Activated CD4-positive, alpha-beta T cell treated with anti-CD3 and anti-CD28 coated beads for 36 hours (primary cell): ENCODE results near the gene E2F6. TPM values are rescaled to one million over a fixed set of nuclear protein-coding genes. Genes with fewer than 3 reads are reported as not detected.

ENCODE experiments used
- ATAC-seq: fragments of 200-7000 bp; cut with Tn5 transposase; one replicate; pipeline ENCODE4 v1.10.0; 2021; ENCODE audit warnings: mild to moderate bottlenecking, moderate library complexity
- CTCF ChIA-PET: fragments of 350-600 bp; sonication (Branson Sonifier 250); formaldehyde crosslinking; loops from one replicate; lab custom pipeline; 2021; ENCODE audit warnings: antibody characterized with exemption; lab: Charles Lee
- POLR2A ChIA-PET: fragments of 350-600 bp; sonication (Branson Sonifier 250); formaldehyde crosslinking; loops from one replicate; lab custom pipeline; 2021; ENCODE audit warnings: antibody characterized with exemption, inconsistent platforms; lab: Charles Lee
- DNase-seq: peaks from one replicate; pipeline ENCODE4 v3.0.0-alpha.2; 2020
- H3K27ac Mint-ChIP-seq: one replicate; pipeline ENCODE4 v1.8.0; 2021; ENCODE audit warnings: mixed read lengths
- H3K27me3 Mint-ChIP-seq: one replicate; pipeline ENCODE4 v1.8.0; 2021; ENCODE audit warnings: mixed read lengths
- H3K36me3 Mint-ChIP-seq: one replicate; pipeline ENCODE4 v1.8.0; 2021; ENCODE audit warnings: low read depth, mixed read lengths
- H3K4me1 Mint-ChIP-seq: one replicate; pipeline ENCODE4 v1.8.0; 2021; ENCODE audit warnings: mixed read lengths
- H3K4me3 Mint-ChIP-seq: one replicate; pipeline ENCODE4 v1.8.0; 2021; ENCODE audit warnings: mild to moderate bottlenecking, moderate library complexity, mixed read lengths
- H3K9me3 Mint-ChIP-seq: one replicate; pipeline ENCODE4 v1.8.0; 2021; ENCODE audit warnings: low read depth, mixed read lengths
- intact Hi-C, 2 experiments: fragments of 100-400 bp; cut with DNase I in 1 of 2; cut with micrococcal nuclease in 1 of 2; formaldehyde crosslinking; loops; one replicate each; pipeline versions ENCODE4 v1.14.2 to v1.15.1; 2022 to 2024; cut with DNase I, micrococcal nuclease
- total RNA-seq, 2 experiments: library from RNA; stranded (reverse); gene quantifications; one replicate each; pipeline ENCODE4 v1.2.3, GENCODE V29; 2021

The E2F6 gene
- total RNA-seq, 2 experiments from 2014 or later, result 7.2 to 10.6 TPM

- no peak for DNase-seq
- ATAC-seq, result no peak
- intact Hi-C loops, result loop anchor here (1.0 to 5.0 kb wide), 3 partner anchors 105 to 203 kb away; no protein-coding TSS in a partner anchor
- Mint-ChIP-seq H3K27me3 (peaks cover 36% of the 10 kb centered on the region), H3K4me1 (peaks cover 8% of the 10 kb centered on the region), H3K36me3 (peaks cover 2% of the 10 kb centered on the region), H3K9me3 (no peaks in the 10 kb centered on the region), H3K27ac (no peak overlapping the region), H3K4me3 (no peak overlapping the region)
- ChIA-PET CTCF (interaction anchor here (0.6 to 5.8 kb wide), 9 partner anchors 10 to 1665 kb away, joined by 3 to 133 read pairs (median 4); a partner anchor contains a TSS), POLR2A (no interaction called here)
Measured at GRCh38 chr2:11478899-11479605, 13.1 kb upstream of the E2F6 start.

- Mint-ChIP-seq H3K9me3 (no peaks in the 10 kb centered on the region), H3K27me3 (peaks cover 27% of the 10 kb centered on the region), H3K27ac (no peak overlapping the region), H3K4me3 (no peak overlapping the region), H3K36me3 (peaks cover under 1% of the 10 kb centered on the region), H3K4me1 (peaks cover under 1% of the 10 kb centered on the region)
- ChIA-PET CTCF (interaction anchor here (0.6 to 5.8 kb wide), 14 partner anchors 8 to 613 kb away, joined by 3 to 133 read pairs (median 4); no protein-coding TSS in a partner anchor), POLR2A (no interaction called here)
- DNase-seq (peak; percentile 93), ATAC-seq (peak; percentile 68)
- intact Hi-C loops, result loop anchor here (1.0 to 5.0 kb wide), 3 partner anchors 106 to 204 kb away; no protein-coding TSS in a partner anchor
Measured at GRCh38 chr2:11477994-11478393, 12.0 kb upstream of the E2F6 start.

GRCh38 chr2:11473659-11474433 is 7.9 kb upstream of the E2F6 start:
- POLR2A ChIA-PET, result no interaction called here
- H3K4me1 Mint-ChIP-seq, result no peaks in the 10 kb centered on the region
- DNase-seq (no peak), ATAC-seq (no peak)
- CTCF ChIA-PET, result interaction anchor here (1.2 to 1.7 kb wide), 3 partner anchors 108 to 125 kb away, joined by 3 to 10 read pairs (median 8); no protein-coding TSS in a partner anchor
- peaks cover 2% of the 10 kb centered on the region for H3K27me3 Mint-ChIP-seq
- intact Hi-C loops, result no loop called here
- H3K27ac Mint-ChIP-seq, result no peak overlapping the region
- H3K4me3 Mint-ChIP-seq, result no peak overlapping the region
- H3K36me3 Mint-ChIP-seq, result peaks cover 2% of the 10 kb centered on the region
- H3K9me3 Mint-ChIP-seq, result no peaks in the 10 kb centered on the region

GRCh38 chr2:11467749-11468148 is 1.8 kb upstream of the E2F6 start:
- no peak overlapping the region for H3K4me3 Mint-ChIP-seq
- H3K27me3 Mint-ChIP-seq, result no peaks in the 10 kb centered on the region
- intact Hi-C loops, result loop anchor here (5.0 kb wide), 6 partner anchors 125 to 1020 kb away; partner anchors contain the start of genes LPIN1 (in 1 of the 2), ODC1 (in 1 of the 2), PDIA6 (in 1 of the 2) and ROCK2 (in 1 of the 2)
- H3K36me3 Mint-ChIP-seq, result peaks cover 19% of the 10 kb centered on the region
- DNase-seq, result no peak
- no peak overlapping the region for H3K27ac Mint-ChIP-seq
- ChIA-PET CTCF (no interaction called here), POLR2A (no interaction called here)
- no peaks in the 10 kb centered on the region for H3K9me3 Mint-ChIP-seq
- peaks cover 28% of the 10 kb centered on the region for H3K4me1 Mint-ChIP-seq
- ATAC-seq, result no peak

- ATAC-seq, result no peak
- intact Hi-C loops, result loop anchor here (5.0 kb wide), 6 partner anchors 125 to 1020 kb away; partner anchors contain the start of genes LPIN1 (in 1 of the 2), ODC1 (in 1 of the 2), PDIA6 (in 1 of the 2) and ROCK2 (in 1 of the 2)
- H3K4me1 Mint-ChIP-seq, result peaks cover 33% of the 10 kb centered on the region
- H3K27me3 Mint-ChIP-seq, result no peaks in the 10 kb centered on the region
- DNase-seq, result no peak
- H3K27ac Mint-ChIP-seq, result no peak overlapping the region
- ChIA-PET POLR2A (interaction anchor here (0.6 kb wide), 1 partner anchor 313 kb away, joined by 6 read pairs; no protein-coding TSS in a partner anchor), CTCF (interaction anchor here (0.8 to 1.2 kb wide), 3 partner anchors 9 to 334 kb away, joined by 4 read pairs; a partner anchor contains a TSS)
- H3K9me3 Mint-ChIP-seq, result no peaks in the 10 kb centered on the region
- H3K4me3 Mint-ChIP-seq, result peak overlapping the region; percentile 81
- peaks cover 24% of the 10 kb centered on the region for H3K36me3 Mint-ChIP-seq
Measured at GRCh38 chr2:11467129-11467649, 1.2 kb upstream of the E2F6 start.

GRCh38 chr2:11466307-11467128 is 557 bp upstream of the E2F6 start:
- peak; percentile 24 for DNase-seq
- peak; percentile 31 for ATAC-seq
- Mint-ChIP-seq H3K4me3 (peak overlapping the region; percentile 81), H3K27ac (peak overlapping the region; percentile 88), H3K36me3 (peaks cover 23% of the 10 kb centered on the region), H3K27me3 (no peaks in the 10 kb centered on the region), H3K9me3 (no peaks in the 10 kb centered on the region), H3K4me1 (peaks cover 33% of the 10 kb centered on the region)
- intact Hi-C loops, result loop anchor here (1.0 to 5.0 kb wide), 8 partner anchors 118 to 1019 kb away; partner anchors contain the start of genes LPIN1 (in 1 of the 2), ODC1 (in 1 of the 2), PDIA6 (in 1 of the 2) and ROCK2 (in 1 of the 2)
- POLR2A ChIA-PET, result interaction anchor here (0.6 kb wide), 4 partner anchors 20 to 313 kb away, joined by 3 to 6 read pairs (median 3); no protein-coding TSS in a partner anchor
- CTCF ChIA-PET, result interaction anchor here (0.8 to 1.6 kb wide), 5 partner anchors 10 to 333 kb away, joined by 3 to 9 read pairs (median 4); a partner anchor contains a TSS

- intact Hi-C loops, result loop anchor here (1.0 to 5.0 kb wide), 7 partner anchors 123 to 1018 kb away; partner anchors contain the start of genes LPIN1 (in 1 of the 2), ODC1 (in 1 of the 2), PDIA6 (in 1 of the 2) and ROCK2 (in 1 of the 2)
- no peak for ATAC-seq
- Mint-ChIP-seq H3K27ac (peak overlapping the region; percentile 92), H3K9me3 (no peaks in the 10 kb centered on the region), H3K36me3 (peaks cover 22% of the 10 kb centered on the region), H3K4me3 (peak overlapping the region; percentile 81), H3K27me3 (no peaks in the 10 kb centered on the region), H3K4me1 (peaks cover 33% of the 10 kb centered on the region)
- POLR2A ChIA-PET, result no interaction called here
- no peak for DNase-seq
- CTCF ChIA-PET, result interaction anchor here (0.6 to 1.8 kb wide), 8 partner anchors 13 to 555 kb away, joined by 3 to 9 read pairs (median 3); a partner anchor contains a TSS
Measured at GRCh38 chr2:11465110-11465484, 864 bp downstream of the E2F6 start.

GRCh38 chr2:11459816-11460215 is 6.1 kb downstream of the E2F6 start:
- Mint-ChIP-seq H3K9me3 (no peaks in the 10 kb centered on the region), H3K4me3 (no peak overlapping the region), H3K4me1 (peaks cover 54% of the 10 kb centered on the region), H3K27ac (no peak overlapping the region), H3K36me3 (peaks cover 32% of the 10 kb centered on the region), H3K27me3 (no peaks in the 10 kb centered on the region)
- no peak for DNase-seq
- intact Hi-C loops, result no loop called here
- POLR2A ChIA-PET, result no interaction called here
- CTCF ChIA-PET, result interaction anchor here (0.7 to 0.9 kb wide), 3 partner anchors 133 to 521 kb away, joined by 3 read pairs; a partner anchor contains a TSS
- no peak for ATAC-seq

GRCh38 chr2:11458753-11459152 is 7.2 kb downstream of the E2F6 start:
- intact Hi-C loops, result no loop called here
- Mint-ChIP-seq H3K27ac (no peak overlapping the region), H3K36me3 (peaks cover 26% of the 10 kb centered on the region), H3K27me3 (no peaks in the 10 kb centered on the region), H3K9me3 (no peaks in the 10 kb centered on the region), H3K4me1 (peaks cover 44% of the 10 kb centered on the region), H3K4me3 (no peak overlapping the region)
- POLR2A ChIA-PET, result no interaction called here
- CTCF ChIA-PET, result interaction anchor here (0.6 to 2.4 kb wide), 4 partner anchors 12 to 626 kb away, joined by 3 to 8 read pairs (median 4); no protein-coding TSS in a partner anchor
- no peak for ATAC-seq
- DNase-seq, result no peak

GRCh38 chr2:11457935-11458334 is 8.0 kb downstream of the E2F6 start:
- Mint-ChIP-seq H3K4me3 (no peak overlapping the region), H3K27ac (no peak overlapping the region), H3K4me1 (peaks cover 36% of the 10 kb centered on the region), H3K9me3 (no peaks in the 10 kb centered on the region), H3K36me3 (peaks cover 26% of the 10 kb centered on the region), H3K27me3 (no peaks in the 10 kb centered on the region)
- intact Hi-C loops, result no loop called here
- ATAC-seq (no peak), DNase-seq (no peak)
- CTCF ChIA-PET, result interaction anchor here (0.6 to 2.4 kb wide), 6 partner anchors 11 to 626 kb away, joined by 3 to 8 read pairs (median 3); no protein-coding TSS in a partner anchor
- POLR2A ChIA-PET, result no interaction called here
